Measurements from ENCODE around the gene AK1. TPM values are rescaled to one million over a fixed set of nuclear protein-coding genes. Genes with fewer than 3 reads are reported as not detected.

The AK1 gene
- total RNA-seq, 1 experiment from 2014 or later, result 61.1 TPM

DNA sequence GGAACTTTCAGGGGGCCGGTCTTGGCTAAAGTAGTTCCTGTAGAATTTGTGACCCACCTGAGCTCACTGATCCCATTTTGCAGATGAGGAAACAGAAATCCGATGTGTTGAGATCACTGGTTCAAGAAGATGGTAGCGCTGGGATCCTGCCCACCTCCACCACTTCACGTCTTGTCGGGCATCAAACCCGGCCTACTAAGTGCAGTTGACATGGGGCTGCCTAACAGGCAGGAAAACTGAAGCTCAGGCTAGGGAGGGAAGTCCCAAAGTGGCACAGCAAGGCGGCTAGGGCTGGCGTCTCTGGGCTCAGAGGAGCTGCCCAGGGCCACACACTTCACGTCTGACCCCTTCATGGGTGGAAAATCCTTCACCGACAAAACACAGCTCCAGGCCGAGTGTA, 22.5 kb downstream of the AK1 start (continued):
- TF ChIP-seq, protein P1, sequence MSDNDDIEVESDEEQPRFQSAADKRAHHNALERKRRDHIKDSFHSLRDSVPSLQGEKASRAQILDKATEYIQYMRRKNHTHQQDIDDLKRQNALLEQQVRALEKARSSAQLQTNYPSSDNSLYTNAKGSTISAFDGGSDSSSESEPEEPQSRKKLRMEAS (IDR thresholded peaks at IDR 0.05), result no peak
- no peak for TF ChIP-seq SIN3A (IDR thresholded peaks at IDR 0.05; ENCODE audit: low read depth)
- TF ChIP-seq, protein P2, sequence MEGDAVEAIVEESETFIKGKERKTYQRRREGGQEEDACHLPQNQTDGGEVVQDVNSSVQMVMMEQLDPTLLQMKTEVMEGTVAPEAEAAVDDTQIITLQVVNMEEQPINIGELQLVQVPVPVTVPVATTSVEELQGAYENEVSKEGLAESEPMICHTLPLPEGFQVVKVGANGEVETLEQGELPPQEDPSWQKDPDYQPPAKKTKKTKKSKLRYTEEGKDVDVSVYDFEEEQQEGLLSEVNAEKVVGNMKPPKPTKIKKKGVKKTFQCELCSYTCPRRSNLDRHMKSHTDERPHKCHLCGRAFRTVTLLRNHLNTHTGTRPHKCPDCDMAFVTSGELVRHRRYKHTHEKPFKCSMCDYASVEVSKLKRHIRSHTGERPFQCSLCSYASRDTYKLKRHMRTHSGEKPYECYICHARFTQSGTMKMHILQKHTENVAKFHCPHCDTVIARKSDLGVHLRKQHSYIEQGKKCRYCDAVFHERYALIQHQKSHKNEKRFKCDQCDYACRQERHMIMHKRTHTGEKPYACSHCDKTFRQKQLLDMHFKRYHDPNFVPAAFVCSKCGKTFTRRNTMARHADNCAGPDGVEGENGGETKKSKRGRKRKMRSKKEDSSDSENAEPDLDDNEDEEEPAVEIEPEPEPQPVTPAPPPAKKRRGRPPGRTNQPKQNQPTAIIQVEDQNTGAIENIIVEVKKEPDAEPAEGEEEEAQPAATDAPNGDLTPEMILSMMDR (IDR thresholded peaks at IDR 0.05 in 2 of 3, conservative IDR thresholded peaks at IDR 0.05 in 1 of 3; ENCODE audit: borderline replicate concordance in 1 of 3, insufficient read depth in 1 of 3, low read depth in 2 of 3, low read length in 2 of 3), result no peak
- no peak for TF ChIP-seq POLR2AphosphoS5 (IDR thresholded peaks at IDR 0.05; ENCODE audit: low read depth, low read length)
- TF ChIP-seq JUND (IDR thresholded peaks at IDR 0.05), result no peak
- TF ChIP-seq ZNF274 (IDR thresholded peaks at IDR 0.05; ENCODE audit: low read depth, low read length), result no peak
- no peak for TF ChIP-seq ELF1 (IDR thresholded peaks at IDR 0.05; ENCODE audit: borderline replicate concordance, low read depth)

DNA sequence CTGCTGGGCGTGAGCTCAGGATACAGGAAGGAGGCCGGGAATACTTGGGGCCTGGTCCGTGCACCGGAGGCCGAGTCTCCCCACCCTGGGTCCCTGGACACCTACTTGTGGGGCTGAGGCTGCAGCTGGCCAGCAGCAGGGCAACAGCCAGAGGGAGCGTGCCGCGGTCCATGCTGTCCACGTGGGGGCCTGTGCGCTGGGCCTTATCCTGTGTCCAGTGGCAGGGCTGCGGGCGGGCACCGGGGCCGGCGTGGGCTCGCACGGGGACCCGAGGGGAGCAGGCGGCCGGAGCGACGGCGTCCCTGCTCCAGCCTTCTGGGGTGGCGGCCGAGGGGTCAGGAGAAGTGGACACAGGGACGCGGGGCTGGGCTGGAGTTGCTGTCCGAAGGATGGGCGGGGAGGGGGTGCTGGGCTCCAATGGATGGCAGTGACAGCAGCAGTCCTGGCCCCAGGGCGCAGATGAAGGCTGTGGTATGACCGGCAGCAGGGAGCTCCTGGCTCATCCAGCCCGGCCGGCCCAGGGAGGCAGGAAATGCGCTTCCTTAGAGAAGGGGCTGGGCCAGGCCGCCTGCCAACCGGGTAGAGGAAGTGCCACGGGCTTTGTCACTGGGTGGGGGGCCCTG, 23.2 kb downstream of the AK1 start, which contains the start of gene ENG:
Gene ENG, minus strand, starts transcription at position 475 of the 623 bp plus-strand sequence. Its CDS starts 303 bp downstream, at position 172.
- no peak within 1 kb of the TSS for H3K27ac ChIP-seq (ENCODE audit: low read depth, low read length)

More for the DNA sequence above, 23.2 kb downstream of the AK1 start, which contains the start of gene ENG:
- Histone ChIP-seq H3K4me2 (ENCODE audit: low read length) (no peak within 1 kb of the TSS), H3K27me3 (ENCODE audit: insufficient read depth, low read length) (no peaks in the 10 kb centered on the region), H3K4me3 (replicated peaks in 1 of 2; ENCODE audit: low read depth in 1 of 2, low read length in 2 of 2) (no peak within 1 kb of the TSS), H3K36me3 (ENCODE audit: control insufficient read depth in 1 of 2, insufficient read depth in 2 of 2, low read length in 2 of 2) (no peaks in the 10 kb centered on the region), H4K20me1 (ENCODE audit: insufficient read depth) (no peaks in the 10 kb centered on the region), H3K4me1 (ENCODE audit: control insufficient read depth in 1 of 2, insufficient read depth in 2 of 2, low read length in 2 of 2) (no peaks in the 10 kb centered on the region), H3K9ac (ENCODE audit: low read length) (no peak within 1 kb of the TSS), H2AFZ (ENCODE audit: low read depth, low read length, poor library complexity, severe bottlenecking) (no peak within 1 kb of the TSS), H3K79me2 (ENCODE audit: insufficient read depth, low read length) (no peaks in the 10 kb centered on the region), H3K9me2 (ENCODE audit: insufficient read depth) (no peaks in the 10 kb centered on the region), H3K9me3 (ENCODE audit: control insufficient read depth in 1 of 2, insufficient read depth in 1 of 2, low read depth in 1 of 2, low read length in 2 of 2) (peaks cover 0 to 7% of the 10 kb centered on the region in 2 experiments; a peak in 2 of 4 replicates)
- BruUV-seq (replicated peaks), result no TSS peak
- intact Hi-C loops (cut with micrococcal nuclease), result no loop called here
- DNase-seq (ENCODE audit: low read depth, low spot score) (no peak), ATAC-seq (no peak)
- RAD21 ChIA-PET (ENCODE audit: low non-redundant PET in 1 of 2, low total read pairs in 2 of 2, uncharacterized antibody in 2 of 2, unreplicated experiment in 2 of 2), result no interaction called here
- POLR2A ChIA-PET, result no interaction called here
- CTCF ChIA-PET, result no interaction called here
- TF ChIP-seq SRF (IDR thresholded peaks at IDR 0.05; ENCODE audit: low read depth) (no peak), RAD21 (IDR thresholded peaks at IDR 0.05; ENCODE audit: low read depth) (no peak), EZH2 (IDR thresholded peaks at IDR 0.05) (no peak), EZH2phosphoT487 (IDR thresholded peaks at IDR 0.05; ENCODE audit: borderline replicate concordance) (no peak), FOSL1 (IDR thresholded peaks at IDR 0.05; ENCODE audit: low read depth) (no peak), YY1 (IDR thresholded peaks at IDR 0.05; ENCODE audit: extremely low read depth, insufficient replicate concordance, low read depth, low read length) (no peak), POLR2AphosphoS5 (IDR thresholded peaks at IDR 0.05; ENCODE audit: low read depth, low read length) (no peak), SIN3A (IDR thresholded peaks at IDR 0.05; ENCODE audit: low read depth) (no peak), POLR2A (IDR thresholded peaks at IDR 0.05; ENCODE audit: borderline replicate concordance, extremely low read depth, insufficient read depth, insufficient read length) (no peak)
- TF ChIP-seq, protein P2 (IDR thresholded peaks at IDR 0.05 in 2 of 3, conservative IDR thresholded peaks at IDR 0.05 in 1 of 3; ENCODE audit: borderline replicate concordance in 1 of 3, insufficient read depth in 1 of 3, low read depth in 2 of 3, low read length in 2 of 3), result no peak
